GM18868 (cell line): Measurements from ENCODE around the gene USP30.

Source experiments
- ATAC-seq: cut with Tn5 transposase; IDR thresholded peaks from one replicate; pipeline ENCODE4 v1.9.1; 2021; ENCODE audit warnings: mild to moderate bottlenecking, moderate library complexity; ENCODE audit not compliant: unreplicated experiment

Gene USP30

GRCh38 chr12:109121346-109121880 is 69.0 kb downstream of the USP30 start:
- ATAC-seq = no peak

GRCh38 chr12:109124878-109125648 is 72.7 kb downstream of the USP30 start:
- no peak for ATAC-seq

- no peak for ATAC-seq
These were observed 73.4 kb downstream of the USP30 start for GRCh38 chr12:109125791-109126190.

- no peak for ATAC-seq
These were observed 74.4 kb downstream of the USP30 start for GRCh38 chr12:109126784-109127183.

GRCh38 chr12:109127533-109128242 is 75.3 kb downstream of the USP30 start:
- no peak for ATAC-seq

GRCh38 chr12:109130297-109131153 is 78.1 kb downstream of the USP30 start:
- no peak for ATAC-seq

- ATAC-seq = no peak
These were observed 79.0 kb downstream of the USP30 start for GRCh38 chr12:109131154-109132050.

GRCh38 chr12:109134186-109134917 is 82.0 kb downstream of the USP30 start:
- ATAC-seq = no peak

GRCh38 chr12:109137055-109137454 is 84.7 kb downstream of the USP30 start:
- ATAC-seq = no peak
